Heart left ventricle (tissue), 16 donors: ENCODE measurements around the gene SRD5A3. TPM values are rescaled to one million over a fixed set of nuclear protein-coding genes. Genes with fewer than 3 reads are reported as not detected.

ENCODE experiments used
- ATAC-seq, 4 donors: fragments of 200-7000 bp; cut with Tn5 transposase; one replicate each; pipeline ENCODE4 v1.9.1; 2020 to 2022; ENCODE audit warnings: moderate library complexity in 4 of 4, mild to moderate bottlenecking in 3 of 4, moderate number of reproducible peaks in 1 of 4
- DNase-seq, 5 donors: peaks; one replicate each; pipeline ENCODE4 v3.0.0-alpha.2; 2020
- H3K27ac ChIP-seq, 12 donors: fragments of 200-600 bp; sonication (generic) in 4 of 12; one replicate each; pipeline versions ENCODE4 v1.5.0 to v1.8.0; 2016 to 2022; ENCODE audit warnings: mild to moderate bottlenecking in 2 of 12
- H3K27me3 ChIP-seq, 9 donors: fragments of 200-600 bp; sonication (generic) in 2 of 9; one replicate each; pipeline versions ENCODE4 v1.5.1 to v1.8.0; 2016 to 2022; ENCODE audit warnings: mild to moderate bottlenecking in 3 of 9
- H3K36me3 ChIP-seq, 9 donors: fragments of 200-600 bp; sonication (generic) in 2 of 9; one replicate each; pipeline versions ENCODE4 v1.5.0 to v1.8.0; 2018 to 2022; ENCODE audit warnings: mild to moderate bottlenecking in 2 of 9
- H3K4me1 ChIP-seq, 12 donors: fragments of 200-600 bp; sonication (generic) in 4 of 12; one replicate each; pipeline versions ENCODE4 v1.5.0 to v1.8.0; 2016 to 2022; ENCODE audit warnings: mild to moderate bottlenecking in 3 of 12
- H3K4me3 ChIP-seq, 12 donors: fragments of 200-600 bp; sonication (generic) in 4 of 12; one replicate each; pipeline versions ENCODE4 v1.5.0 to v1.8.0; 2017 to 2022; ENCODE audit warnings: mild to moderate bottlenecking in 9 of 12, moderate library complexity in 4 of 12
- H3K9me3 ChIP-seq, 12 donors: fragments of 200-600 bp; sonication (generic) in 4 of 12; one replicate each; pipeline versions ENCODE4 v1.5.0 to v1.8.0; 2016 to 2022; ENCODE audit warnings: mild to moderate bottlenecking in 1 of 12
- CTCF ChIP-seq, 12 donors: fragments of 200-600 bp; sonication (generic) in 4 of 12; IDR thresholded peaks; one replicate each; pipeline versions ENCODE4 v1.5.0 to v1.8.0; 2018 to 2022; ENCODE audit warnings: antibody characterized with exemption in 12 of 12, mild to moderate bottlenecking in 5 of 12
- POLR2A ChIP-seq, 2 donors: fragments of 450-650 bp; IDR thresholded peaks; one replicate each; pipeline ENCODE4 v1.6.1; 2017; ENCODE audit warnings: antibody characterized with exemption in 2 of 2, mild to moderate bottlenecking in 2 of 2, moderate library complexity in 2 of 2
- WGBS, 4 donors: extraction: QIAGEN DNeasy Blood & Tissue Kit in 2 of 4; methylation state at CpG; one replicate each; pipeline versions ENCODE4 v1.1.5 to v1.1.7; 2013 to 2018; 5-methylcytosine and 5-hydroxymethylcytosine counted together
- intact Hi-C, 10 donors: fragments of 100-400 bp; cut with DNase I; formaldehyde crosslinking; loops; one replicate each; pipeline versions ENCODE4 v1.11.1 to v1.14.2; 2022
- polyA plus RNA-seq, 2 donors: library from polyadenylated mRNA; stranded (reverse); fragments of 200-250 nt; gene quantifications; one replicate each; pipeline ENCODE4 v1.2.3, GENCODE V29; 2013
- total RNA-seq, 9 donors: library from RNA; depleted of rRNA in 2 of 9; stranded (reverse); fragments of >200 nt in 2 of 9; fragmentation: NEBNext Ultra II Directional in 3 of 9; extraction: Animal tissue kit (Norgen Biotek cat#: 25700) in 3 of 9; gene quantifications; one replicate each; pipeline versions ENCODE4 v1.1.0 to v1.2.4, GENCODE V29; 2016 to 2023
- donor health status: ischemic (EF 13 %, LVEDD 7.1; RV severe dilation, severe dysfunction).
- donor health status: healthy with polysubstance abuse.
- donor health status: DM: no; HTN: yes; CAD: no.
- donor health status: DM: no; HTN: no; CAD: no.
- donor health status: ischemic (EF 25% LVEDD 6.9; RV normal size, moderate dysfunction).
- donor health status: ischemic (EF 25% LVEDD 5.7; RV mildly dilated, moderate dysfunction).
- donor health status: healthy.
- donor health status: DM: yes; HTN: yes; CAD: no.
- donor health status: ischemic (EF 35%, LVEDD 5.7; RV mildly dilated, moderate dysfunction).
- donor health status: nonischemic (EF 11% LVEDD 7.7; RV severe dilation, severe dysfunction).
- donor health status: DM: yes; HTN: yes; CAD: no.
- donor health status: PGD.
- donor health status: ischemic (EF 29% LVEDD 5.4; RV normal size, mild dysfunction).
- donor health status: nonischemic (EF 23%, LVEDD 6.1; RV moderate dilation, normal function).

The SRD5A3 gene
- total and polyA plus RNA-seq, 11 donors, result 4.5 to 16.8 (median 7.8) TPM

GRCh38 chr4:55304303-55304702 is 41.7 kb upstream of the SRD5A3 start:
- H3K27ac ChIP-seq, result peak overlapping the region in 2 of 12 donors; percentile 12 to 50
- TF ChIP-seq CTCF (IDR thresholded peaks at IDR 0.05), result no peak
- TF ChIP-seq POLR2A (IDR thresholded peaks at IDR 0.05), result no peak
- H3K4me3 ChIP-seq, result no peak overlapping the region
- intact Hi-C loops, result loop anchor here in 1 of 10 donors (2.0 kb wide), 1 partner anchor 180 kb away; the partner anchor contains the start of gene KDR
- no peaks in the 10 kb centered on the region for H3K36me3 ChIP-seq
- DNase-seq, result no peak
- H3K4me1 ChIP-seq, result peaks cover 0 to 12% (median 4%) of the 10 kb centered on the region in 12 donors
- 90 to 92% (median 92%) methylated on average over 3 of the region's 3 CpGs for WGBS, 4 donors
- ATAC-seq, result no peak
- peaks cover 0 to 13% (median 0%) of the 10 kb centered on the region in 12 donors for H3K9me3 ChIP-seq
- no peaks in the 10 kb centered on the region for H3K27me3 ChIP-seq

GRCh38 chr4:55308071-55308470 is 38.0 kb upstream of the SRD5A3 start:
- no peaks in the 10 kb centered on the region for H3K36me3 ChIP-seq
- 88 to 93% (median 91%) methylated on average over 2 of the region's 2 CpGs for whole genome bisulfite sequencing, 4 donors
- ATAC-seq, result no peak
- no peak for DNase-seq
- TF ChIP-seq POLR2A (IDR thresholded peaks at IDR 0.05), result no peak
- TF ChIP-seq CTCF (IDR thresholded peaks at IDR 0.05), result no peak
- H3K27ac ChIP-seq, result no peak overlapping the region
- H3K4me3 ChIP-seq, result no peak overlapping the region
- peaks cover 0 to 18% (median 5%) of the 10 kb centered on the region in 12 donors for H3K4me1 ChIP-seq
- H3K27me3 ChIP-seq, result no peaks in the 10 kb centered on the region
- intact Hi-C loops, result no loop called here
- H3K9me3 ChIP-seq, result no peaks in the 10 kb centered on the region

GRCh38 chr4:55311792-55312488 is 34.1 kb upstream of the SRD5A3 start:
- Histone ChIP-seq H3K4me3 (no peak overlapping the region), H3K27me3 (no peaks in the 10 kb centered on the region), H3K9me3 (no peaks in the 10 kb centered on the region), H3K4me1 (peaks cover 0 to 12% (median 0%) of the 10 kb centered on the region in 12 donors), H3K36me3 (no peaks in the 10 kb centered on the region), H3K27ac (peak overlapping the region in 4 of 12 donors; percentile 8 to 27 (median 20))
- TF ChIP-seq POLR2A (IDR thresholded peaks at IDR 0.05), result no peak
- TF ChIP-seq CTCF (IDR thresholded peaks at IDR 0.05), result no peak
- DNase-seq (peak in 1 of 5 donors; percentile 13), ATAC-seq (peak in 3 of 4 donors; percentile 31 to 81 (median 65))
- WGBS, 4 donors, result 62 to 72% (median 68%) methylated on average over 5 of the region's 5 CpGs
- intact Hi-C loops, result loop anchor here in 7 of 10 donors (5.0 to 10.0 kb wide), 6 partner anchors 125 to 987 kb away; partner anchors contain the start of gene KDR (in 2 of the 7)

- peak overlapping the region in 4 of 12 donors; percentile 8 to 27 (median 20) for H3K27ac ChIP-seq
These were observed 33.4 kb upstream of the SRD5A3 start for GRCh38 chr4:55312489-55313101.

More at GRCh38 chr4:55312489-55313101, 33.4 kb upstream of the SRD5A3 start:
- H3K4me1 ChIP-seq, result peaks cover 0 to 12% (median 0%) of the 10 kb centered on the region in 12 donors
- no peaks in the 10 kb centered on the region for H3K27me3 ChIP-seq
- no peaks in the 10 kb centered on the region for H3K9me3 ChIP-seq
- DNase-seq, result peak in 4 of 5 donors; percentile 45 to 52 (median 50)
- intact Hi-C loops, result loop anchor here in 7 of 10 donors (5.0 to 10.0 kb wide), 6 partner anchors 125 to 988 kb away; partner anchors contain the start of gene KDR (in 2 of the 7)
- H3K4me3 ChIP-seq, result no peak overlapping the region
- ATAC-seq, result peak; percentile 33 to 94 (median 87)
- WGBS, 4 donors, result 89 to 100% (median 90%) methylated on average over 1 of the region's 1 CpG
- TF ChIP-seq POLR2A (IDR thresholded peaks at IDR 0.05) (no peak), CTCF (IDR thresholded peaks at IDR 0.05) (peak; percentile 53 to 79 (median 64))
- H3K36me3 ChIP-seq, result no peaks in the 10 kb centered on the region
